Heart left ventricle (tissue), 13 donors: Measurements from ENCODE around the gene TBC1D4.

Experiments used
- CTCF ChIP-seq, 12 donors: fragments of 200-600 bp; sonication (generic) in 4 of 12; IDR thresholded peaks; one replicate each; pipeline versions ENCODE4 v1.5.0 to v1.8.0; 2018 to 2022; ENCODE audit warnings: antibody characterized with exemption in 12 of 12, mild to moderate bottlenecking in 5 of 12
- POLR2A ChIP-seq, 2 donors: fragments of 450-650 bp; IDR thresholded peaks; one replicate each; pipeline ENCODE4 v1.6.1; 2017; ENCODE audit warnings: antibody characterized with exemption in 2 of 2, mild to moderate bottlenecking in 2 of 2, moderate library complexity in 2 of 2
- donor health status: ischemic (EF 13 %, LVEDD 7.1; RV severe dilation, severe dysfunction).
- donor health status: DM: no; HTN: yes; CAD: no.
- donor health status: DM: no; HTN: no; CAD: no.
- donor health status: ischemic (EF 25% LVEDD 6.9; RV normal size, moderate dysfunction).
- donor health status: ischemic (EF 25% LVEDD 5.7; RV mildly dilated, moderate dysfunction).
- donor health status: ischemic (EF 35%, LVEDD 5.7; RV mildly dilated, moderate dysfunction).
- donor health status: nonischemic (EF 11% LVEDD 7.7; RV severe dilation, severe dysfunction).
- donor health status: DM: yes; HTN: yes; CAD: no.
- donor health status: PGD.
- donor health status: ischemic (EF 29% LVEDD 5.4; RV normal size, mild dysfunction).
- donor health status: nonischemic (EF 23%, LVEDD 6.1; RV moderate dilation, normal function).

DNA sequence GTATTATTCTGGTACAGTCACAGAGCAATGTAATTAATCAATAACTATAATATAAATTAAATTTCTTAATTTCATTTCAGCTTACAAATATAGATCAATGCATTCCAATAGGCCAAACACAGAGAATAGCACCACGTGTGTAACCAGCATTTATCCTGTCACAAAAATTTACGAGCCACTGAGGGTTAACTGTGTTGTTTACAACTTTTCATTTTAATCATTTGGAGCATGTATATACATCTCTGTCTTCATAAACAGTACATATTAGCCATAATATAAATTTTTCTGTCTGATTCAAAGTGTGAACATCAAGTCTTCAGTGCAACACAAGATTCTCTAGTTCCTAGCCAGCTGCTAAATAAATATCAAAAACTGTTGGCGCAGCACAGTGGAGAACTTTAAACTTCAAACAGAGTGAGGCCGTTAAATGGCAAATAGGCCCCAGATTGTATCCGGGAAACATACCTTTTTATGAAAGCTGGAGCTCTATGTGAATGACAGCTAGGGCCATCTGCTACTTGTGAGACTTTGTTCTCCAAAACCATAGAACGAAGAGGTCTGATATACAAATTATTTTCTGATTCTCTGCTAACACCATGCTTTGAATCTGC is 105.1 kb downstream of the TBC1D4 start:
- TF ChIP-seq CTCF (IDR thresholded peaks at IDR 0.05) (no peak), POLR2A (IDR thresholded peaks at IDR 0.05) (no peak)
